Neural cell (in vitro differentiated cells): Measurements from ENCODE around the gene CLC. TPM values are rescaled to one million over a fixed set of nuclear protein-coding genes. Genes with fewer than 3 reads are reported as not detected.

Source experiments
- H2AFZ ChIP-seq: fragments of 200-600, 300-800 bp; sonication (generic), shearing (Covaris generic); 2 replicates; pipeline ENCODE4 v1.6.0; 2014; ENCODE audit warnings: low read depth, mild to moderate bottlenecking, antibody characterized with exemption, low read length, moderate library complexity
- H3F3A ChIP-seq: fragments of 200-600 bp; shearing (Covaris generic); 2 replicates; pipeline ENCODE4 v1.6.1; 2016; ENCODE audit warnings: mild to moderate bottlenecking, moderate library complexity, mixed read lengths, antibody characterized with exemption, low read length; ENCODE audit not compliant: insufficient read depth, poor library complexity, severe bottlenecking
- H3K27ac ChIP-seq: fragments of 200-600, 300-800 bp; sonication (generic), shearing (Covaris generic); 2 replicates; pipeline ENCODE4 v1.5.1; 2014; ENCODE audit warnings: mild to moderate bottlenecking, low read length, moderate library complexity
- H3K27me3 ChIP-seq: fragments of 300-800, 200-600 bp; sonication (generic), shearing (Covaris generic); 2 replicates; pipeline ENCODE4 v1.6.0; 2014; ENCODE audit warnings: mild to moderate bottlenecking, low read depth, low read length, moderate library complexity; ENCODE audit not compliant: insufficient read depth
- H3K36me3 ChIP-seq: fragments of 300-800, 200-600 bp; sonication (generic), shearing (Covaris generic); 2 replicates; pipeline ENCODE4 v1.5.1; 2014; ENCODE audit warnings: mild to moderate bottlenecking, antibody characterized with exemption, low read length, moderate library complexity; ENCODE audit not compliant: insufficient read depth
- H3K4me2 ChIP-seq: fragments of 300-800, 200-600 bp; sonication (generic), shearing (Covaris generic); 2 replicates; pipeline ENCODE4 v1.6.0; 2014; ENCODE audit warnings: mild to moderate bottlenecking, low read length
- H3K4me3 ChIP-seq: fragments of 300-800, 200-600 bp; sonication (generic), shearing (Covaris generic); 2 replicates; pipeline ENCODE4 v1.5.1; 2014; ENCODE audit warnings: mild to moderate bottlenecking, low read length, moderate library complexity
- H3K79me2 ChIP-seq: fragments of 200-600 bp; shearing (Covaris generic); replicated peaks from 2 replicates; pipeline ENCODE4 v1.6.0; 2014; ENCODE audit warnings: mild to moderate bottlenecking, low read length, moderate library complexity; ENCODE audit not compliant: insufficient read depth
- H3K9ac ChIP-seq: fragments of 300-800, 200-600 bp; sonication (generic), shearing (Covaris generic); 2 replicates; pipeline ENCODE4 v1.6.1; 2016; ENCODE audit warnings: mild to moderate bottlenecking, low read length, mixed read lengths
- H3K9me2 ChIP-seq: fragments of 200-600 bp; shearing (Covaris generic); 2 replicates; pipeline ENCODE4 v1.6.1; 2016; ENCODE audit warnings: mild to moderate bottlenecking, low read length, mixed read lengths; ENCODE audit not compliant: insufficient read depth
- H3K9me3 ChIP-seq: fragments of 200-600, 300-800 bp; sonication (generic), shearing (Covaris generic); 2 replicates; pipeline ENCODE4 v1.6.1; 2016; ENCODE audit warnings: mild to moderate bottlenecking, mixed run types, low read length, moderate library complexity, mixed read lengths
- H4K20me1 ChIP-seq: fragments of 200-600 bp; shearing (Covaris generic); 2 replicates; pipeline ENCODE4 v1.6.1; 2016; ENCODE audit warnings: mild to moderate bottlenecking, mixed run types; ENCODE audit not compliant: insufficient read depth
- CTCF ChIP-seq: fragments of 450-650 bp; IDR thresholded peaks from 2 replicates; pipeline ENCODE4 v1.5.1; 2014; ENCODE audit warnings: antibody characterized with exemption, mild to moderate bottlenecking, moderate library complexity; ENCODE audit not compliant: poor library complexity, severe bottlenecking
- EP300 ChIP-seq: fragments of 450-650 bp; conservative IDR thresholded peaks from 2 replicates; pipeline ENCODE4 v1.6.1; 2014; ENCODE audit warnings: antibody characterized with exemption, mild to moderate bottlenecking, moderate library complexity; ENCODE audit not compliant: poor library complexity, severe bottlenecking
- EZH2 ChIP-seq: fragments of 200-600, 300-800 bp; shearing (Covaris generic), sonication (generic); IDR thresholded peaks from 2 replicates; pipeline ENCODE4 v1.6.1; 2014; ENCODE audit warnings: antibody characterized with exemption, low read length, borderline replicate concordance, mild to moderate bottlenecking; ENCODE audit not compliant: insufficient read depth, poor library complexity, severe bottlenecking
- MXI1 ChIP-seq: fragments of 450-650 bp; conservative IDR thresholded peaks from 2 replicates; pipeline ENCODE4 v1.6.1; 2014; ENCODE audit warnings: antibody characterized with exemption, mild to moderate bottlenecking; ENCODE audit not compliant: poor library complexity, severe bottlenecking
- POLR2AphosphoS5 ChIP-seq: IDR thresholded peaks from 2 replicates; pipeline ENCODE4 v1.6.1; 2012
- RAD21 ChIP-seq: fragments of 450-650 bp; conservative IDR thresholded peaks from 2 replicates; pipeline ENCODE4 v1.6.1; 2014; ENCODE audit warnings: antibody characterized with exemption, mild to moderate bottlenecking, moderate library complexity
- REST ChIP-seq: IDR thresholded peaks from 2 replicates; pipeline ENCODE4 v1.6.1; 2012; ENCODE audit warnings: borderline replicate concordance
- SMC3 ChIP-seq: fragments of 450-650 bp; conservative IDR thresholded peaks from 2 replicates; pipeline ENCODE4 v1.6.1; 2014; ENCODE audit warnings: antibody characterized with exemption, mild to moderate bottlenecking, moderate library complexity; ENCODE audit not compliant: poor library complexity
- TAF1 ChIP-seq: IDR thresholded peaks from 2 replicates; pipeline ENCODE4 v1.6.1; 2012; ENCODE audit warnings: low read depth
- polyA plus RNA-seq: library from polyadenylated mRNA; depleted of rRNA; stranded (reverse); fragments of >200 nt; gene quantifications from 2 replicates; pipeline ENCODE4 v1.2.3, GENCODE V29; 2014
- small RNA-seq, 3 experiments: library from RNA; depleted of rRNA; stranded (forward); fragments of <200 nt; gene quantifications; one replicate each; pipeline ENCODE3, GENCODE V24; 2012

The CLC gene
- polyA plus RNA-seq, 1 donor from 2014 or later: 1.1 TPM

GRCh38 chr19:39681416-39681815 lies 56.4 kb downstream of the CLC start:
- Histone ChIP-seq H3K27me3 (no peaks in the 10 kb centered on the region), H3K9me3 (no peaks in the 10 kb centered on the region), H3K4me2 (no peak overlapping the region), H3K9me2 (no peaks in the 10 kb centered on the region), H3F3A (no peaks in the 10 kb centered on the region), H3K4me3 (no peak overlapping the region), H4K20me1 (no peaks in the 10 kb centered on the region), H3K27ac (no peak overlapping the region), H2AFZ (no peak overlapping the region), H3K79me2 (no peaks in the 10 kb centered on the region), H3K9ac (no peak overlapping the region), H3K36me3 (no peaks in the 10 kb centered on the region)
- TF ChIP-seq EZH2 (no peak), REST (no peak), POLR2AphosphoS5 (no peak), RAD21 (no peak), TAF1 (no peak), SMC3 (no peak), MXI1 (no peak), CTCF (no peak), EP300 (no peak)

Small RNA genes within 50 kb of the gene (small RNA-seq; reads per million reads assigned to genes)
- 0 reads per million in 3 experiments for gene RPS29P27

Other genes with a start within 250 kb of the CLC start
- 34.4 and 35.5 TPM in 2 replicates for gene DLL3, start 239.1 kb downstream of the CLC start, polyA plus RNA-seq
- 1.3 TPM in 1 of 2 replicates, not detected in the other for gene SELENOV, start 222.9 kb downstream of the CLC start, polyA plus RNA-seq
- gene EID2B, start 205.2 kb downstream of the CLC start, polyA plus RNA-seq: 32.6 and 36.5 TPM in 2 replicates
- 45.4 and 47.4 TPM in 2 replicates for gene EID2, start 197.9 kb downstream of the CLC start, polyA plus RNA-seq
- gene LGALS13, start 135.5 kb downstream of the CLC start, polyA plus RNA-seq: not detected in 2 replicates
- gene LGALS16, start 82.1 kb downstream of the CLC start, polyA plus RNA-seq: not detected in 2 replicates
- gene LGALS14, start 33.5 kb downstream of the CLC start, polyA plus RNA-seq: 0.53 and 4.4 TPM in 2 replicates
- not detected in 2 replicates for gene LEUTX, start 40.8 kb upstream of the CLC start, polyA plus RNA-seq
- gene DYRK1B, start 96.1 kb upstream of the CLC start, polyA plus RNA-seq: 11.3 and 13.2 TPM in 2 replicates
- gene FBL, start 108.3 kb upstream of the CLC start, polyA plus RNA-seq: 79.6 and 84.7 TPM in 2 replicates
- gene FCGBP, start 196.6 kb upstream of the CLC start, polyA plus RNA-seq: 0.26 and 0.36 TPM in 2 replicates
- 151 and 163 TPM in 2 replicates for gene PSMC4, start 233.1 kb upstream of the CLC start, polyA plus RNA-seq